A673 (cell line): ENCODE results near the gene TMEM217.

Experiments used
- EZH2 ChIP-seq: fragments of 200-600 bp; sonication (generic); IDR thresholded peaks from 2 replicates; pipeline ENCODE4 v1.6.1; 2017; ENCODE audit warnings: borderline replicate concordance, low read depth, mild to moderate bottlenecking, mixed read lengths, antibody characterized with exemption, low read length; ENCODE audit not compliant: poor library complexity, severe bottlenecking
- TF ChIP-seq, protein P1 (sequence below): fragments of 300-800, 200-600 bp; sonication (generic); conservative IDR thresholded peaks from 2 replicates; pipeline ENCODE4 v1.5.1; 2017; ENCODE audit warnings: low read depth, mild to moderate bottlenecking, antibody characterized with exemption, low read length, moderate library complexity, mixed read lengths

GRCh38 chr6:37175332-37176267 is 82.3 kb downstream of the TMEM217 start:
- TF ChIP-seq, protein P1, sequence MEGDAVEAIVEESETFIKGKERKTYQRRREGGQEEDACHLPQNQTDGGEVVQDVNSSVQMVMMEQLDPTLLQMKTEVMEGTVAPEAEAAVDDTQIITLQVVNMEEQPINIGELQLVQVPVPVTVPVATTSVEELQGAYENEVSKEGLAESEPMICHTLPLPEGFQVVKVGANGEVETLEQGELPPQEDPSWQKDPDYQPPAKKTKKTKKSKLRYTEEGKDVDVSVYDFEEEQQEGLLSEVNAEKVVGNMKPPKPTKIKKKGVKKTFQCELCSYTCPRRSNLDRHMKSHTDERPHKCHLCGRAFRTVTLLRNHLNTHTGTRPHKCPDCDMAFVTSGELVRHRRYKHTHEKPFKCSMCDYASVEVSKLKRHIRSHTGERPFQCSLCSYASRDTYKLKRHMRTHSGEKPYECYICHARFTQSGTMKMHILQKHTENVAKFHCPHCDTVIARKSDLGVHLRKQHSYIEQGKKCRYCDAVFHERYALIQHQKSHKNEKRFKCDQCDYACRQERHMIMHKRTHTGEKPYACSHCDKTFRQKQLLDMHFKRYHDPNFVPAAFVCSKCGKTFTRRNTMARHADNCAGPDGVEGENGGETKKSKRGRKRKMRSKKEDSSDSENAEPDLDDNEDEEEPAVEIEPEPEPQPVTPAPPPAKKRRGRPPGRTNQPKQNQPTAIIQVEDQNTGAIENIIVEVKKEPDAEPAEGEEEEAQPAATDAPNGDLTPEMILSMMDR, result no peak
- no peak for TF ChIP-seq EZH2
